H9 (cell line): Measurements from ENCODE around the gene CPT1A. TPM values are rescaled to one million over a fixed set of nuclear protein-coding genes. Genes with fewer than 3 reads are reported as not detected.

Source experiments
- DNase-seq: peaks from one replicate; pipeline ENCODE4 v3.0.0-alpha.2; 2017
- H2AFZ ChIP-seq: one replicate; pipeline ENCODE4 v1.6.1; 2013; ENCODE audit warnings: mild to moderate bottlenecking, low read length, control low read depth, moderate library complexity
- H2AK5ac ChIP-seq: 2 replicates; pipeline ENCODE4 v1.6.1; 2013; ENCODE audit warnings: low read length, control low read depth, mixed read lengths; ENCODE audit not compliant: insufficient read length
- H2BK120ac ChIP-seq: one replicate; pipeline ENCODE4 v1.6.1; 2013; ENCODE audit warnings: low read depth, mild to moderate bottlenecking, low read length, control low read depth, inconsistent platforms; ENCODE audit not compliant: poor library complexity, severe bottlenecking
- H2BK12ac ChIP-seq: 2 replicates; pipeline ENCODE4 v1.6.1; 2013; ENCODE audit warnings: low read length, control low read depth, mixed read lengths, low read depth; ENCODE audit not compliant: insufficient read length
- H2BK15ac ChIP-seq: 2 replicates; pipeline ENCODE4 v1.6.1; 2013; ENCODE audit warnings: low read depth, low read length, control low read depth
- H2BK20ac ChIP-seq: one replicate; pipeline ENCODE4 v1.6.1; 2013; ENCODE audit warnings: low read depth, mild to moderate bottlenecking, low read length, control low read depth, inconsistent platforms; ENCODE audit not compliant: poor library complexity, severe bottlenecking
- H2BK5ac ChIP-seq: 2 replicates; pipeline ENCODE4 v1.6.1; 2013; ENCODE audit warnings: low read length, control low read depth, mixed read lengths; ENCODE audit not compliant: insufficient read length
- H3K14ac ChIP-seq: 2 replicates; pipeline ENCODE4 v1.6.1; 2013; ENCODE audit warnings: low read length, control low read depth; ENCODE audit not compliant: insufficient read depth
- H3K18ac ChIP-seq: 2 replicates; pipeline ENCODE4 v1.6.1; 2013; ENCODE audit warnings: low read depth, mild to moderate bottlenecking, mixed read lengths, low read length, control low read depth; ENCODE audit not compliant: insufficient read length
- H3K23ac ChIP-seq: 2 replicates; pipeline ENCODE4 v1.6.1; 2013; ENCODE audit warnings: low read length, control low read depth, mixed read lengths, low read depth; ENCODE audit not compliant: insufficient read length
- H3K23me2 ChIP-seq: 2 replicates; pipeline ENCODE4 v1.6.1; 2013; ENCODE audit warnings: low read depth, mild to moderate bottlenecking, mixed read lengths, low read length, control low read depth; ENCODE audit not compliant: insufficient read length, poor library complexity, severe bottlenecking
- H3K27ac ChIP-seq: 2 replicates; pipeline ENCODE4 v1.5.1; 2013; ENCODE audit warnings: low read length, control low read depth, mixed read lengths, low read depth; ENCODE audit not compliant: insufficient read length
- H3K27me3 ChIP-seq: 2 replicates; pipeline ENCODE4 v1.6.1; 2013; ENCODE audit warnings: low read length, control low read depth, inconsistent platforms; ENCODE audit not compliant: insufficient read depth
- H3K4ac ChIP-seq: 2 replicates; pipeline ENCODE4 v1.6.1; 2013; ENCODE audit warnings: low read depth, mild to moderate bottlenecking, control low read depth, inconsistent platforms, low read length, moderate library complexity
- H3K4me1 ChIP-seq: 2 replicates; pipeline ENCODE4 v1.6.1; 2013; ENCODE audit warnings: low read length, control low read depth, inconsistent platforms; ENCODE audit not compliant: insufficient read depth
- H3K4me2 ChIP-seq: 2 replicates; pipeline ENCODE4 v1.6.1; 2013; ENCODE audit warnings: low read length, control low read depth, mixed read lengths; ENCODE audit not compliant: insufficient read length, insufficient read depth
- H3K56ac ChIP-seq: 2 replicates; pipeline ENCODE4 v1.6.1; 2013; ENCODE audit warnings: low read depth, mild to moderate bottlenecking, mixed read lengths, low read length, control low read depth; ENCODE audit not compliant: insufficient read length
- H3K79me1 ChIP-seq: 2 replicates; pipeline ENCODE4 v1.6.1; 2013; ENCODE audit warnings: low read depth, mild to moderate bottlenecking, moderate library complexity, low read length, control low read depth, inconsistent platforms; ENCODE audit not compliant: insufficient read depth, poor library complexity, severe bottlenecking
- H3K79me2 ChIP-seq: 2 replicates; pipeline ENCODE4 v1.6.1; 2013; ENCODE audit warnings: low read length, control low read depth, inconsistent platforms; ENCODE audit not compliant: insufficient read depth
- H3K9ac ChIP-seq: 2 replicates; pipeline ENCODE4 v1.6.1; 2013; ENCODE audit warnings: low read length, control low read depth, mixed read lengths; ENCODE audit not compliant: insufficient read length; ENCODE audit errors: extremely low read depth
- H3K9me3 ChIP-seq: one replicate; pipeline ENCODE4 v1.6.1; 2013; ENCODE audit warnings: low read depth, low read length, inconsistent platforms; ENCODE audit not compliant: control insufficient read depth
- H3T11ph ChIP-seq: one replicate; pipeline ENCODE4 v1.6.1; 2013; ENCODE audit warnings: mild to moderate bottlenecking, low read length, control low read depth, inconsistent platforms
- H4K20me1 ChIP-seq: one replicate; pipeline ENCODE4 v1.6.1; 2013; ENCODE audit not compliant: control insufficient read depth, insufficient read length, insufficient read depth
- H4K5ac ChIP-seq: 2 replicates; pipeline ENCODE4 v1.6.1; 2013; ENCODE audit warnings: low read depth, mild to moderate bottlenecking, mixed read lengths, low read length, control low read depth; ENCODE audit not compliant: insufficient read length
- H4K8ac ChIP-seq: replicated peaks from 2 replicates; pipeline ENCODE4 v1.6.1; 2013; ENCODE audit warnings: low read length, control low read depth, mixed read lengths, low read depth; ENCODE audit not compliant: insufficient read length
- H4K91ac ChIP-seq: 2 replicates; pipeline ENCODE4 v1.6.1; 2013; ENCODE audit warnings: low read depth, mild to moderate bottlenecking, moderate library complexity, mixed read lengths, low read length, control low read depth; ENCODE audit not compliant: insufficient read length
- H3K27ac Mint-ChIP-seq, 3 experiments: 2 replicates in 2 of 3; 3 replicates in 1 of 3; pipeline ENCODE4 v1.8.0; 2020 to 2021; ENCODE audit warnings: mixed read lengths in 3 of 3, mild to moderate bottlenecking in 1 of 3, moderate library complexity in 1 of 3
- H3K27me3 Mint-ChIP-seq: 2 replicates; pipeline ENCODE4 v1.8.0; 2021; ENCODE audit warnings: low read depth, mild to moderate bottlenecking, moderate library complexity, mixed read lengths
- H3K36me3 Mint-ChIP-seq, 3 experiments: 2 replicates in 2 of 3; 3 replicates in 1 of 3; pipeline ENCODE4 v1.8.0; 2020 to 2021; ENCODE audit warnings: low read depth in 3 of 3, mixed read lengths in 3 of 3; ENCODE audit not compliant: insufficient read depth in 1 of 3
- H3K4me1 Mint-ChIP-seq, 2 experiments: 2 replicates each; pipeline ENCODE4 v1.8.0; 2020; ENCODE audit warnings: mixed read lengths in 2 of 2
- H3K4me3 Mint-ChIP-seq, 2 experiments: 2 replicates in 1 of 2; 3 replicates in 1 of 2; pipeline ENCODE4 v1.8.0; 2020 to 2021; ENCODE audit warnings: mild to moderate bottlenecking in 2 of 2, mixed read lengths in 2 of 2, moderate library complexity in 1 of 2
- H3K9me3 Mint-ChIP-seq, 2 experiments: 2 replicates in 1 of 2; 3 replicates in 1 of 2; pipeline ENCODE4 v1.8.0; 2020; ENCODE audit warnings: mild to moderate bottlenecking in 2 of 2, mixed read lengths in 2 of 2, moderate library complexity in 1 of 2
- WGBS: extraction: QIAGEN DNeasy Blood & Tissue Kit; methylation state at CpG from one replicate; pipeline ENCODE4 v1.1.7; 2013; ENCODE audit warnings: missing lambda C conversion rate, low lambda C conversion rate, mixed read lengths; ENCODE audit not compliant: insufficient read length; ENCODE audit errors: extremely low coverage; 5-methylcytosine and 5-hydroxymethylcytosine counted together
- total RNA-seq: library from RNA; stranded (reverse); gene quantifications from 2 replicates; pipeline ENCODE4 v1.2.1, GENCODE V29; 2021
- TF ChIP-seq, protein P1 (sequence below): fragments of 200-600 bp; sonication (generic); conservative IDR thresholded peaks from 3 replicates; pipeline ENCODE4 v1.8.0; 2021; ENCODE audit warnings: antibody characterized with exemption, mild to moderate bottlenecking

The CPT1A gene
- total RNA-seq, 1 experiment from 2014 or later = 7.5 TPM

DNA sequence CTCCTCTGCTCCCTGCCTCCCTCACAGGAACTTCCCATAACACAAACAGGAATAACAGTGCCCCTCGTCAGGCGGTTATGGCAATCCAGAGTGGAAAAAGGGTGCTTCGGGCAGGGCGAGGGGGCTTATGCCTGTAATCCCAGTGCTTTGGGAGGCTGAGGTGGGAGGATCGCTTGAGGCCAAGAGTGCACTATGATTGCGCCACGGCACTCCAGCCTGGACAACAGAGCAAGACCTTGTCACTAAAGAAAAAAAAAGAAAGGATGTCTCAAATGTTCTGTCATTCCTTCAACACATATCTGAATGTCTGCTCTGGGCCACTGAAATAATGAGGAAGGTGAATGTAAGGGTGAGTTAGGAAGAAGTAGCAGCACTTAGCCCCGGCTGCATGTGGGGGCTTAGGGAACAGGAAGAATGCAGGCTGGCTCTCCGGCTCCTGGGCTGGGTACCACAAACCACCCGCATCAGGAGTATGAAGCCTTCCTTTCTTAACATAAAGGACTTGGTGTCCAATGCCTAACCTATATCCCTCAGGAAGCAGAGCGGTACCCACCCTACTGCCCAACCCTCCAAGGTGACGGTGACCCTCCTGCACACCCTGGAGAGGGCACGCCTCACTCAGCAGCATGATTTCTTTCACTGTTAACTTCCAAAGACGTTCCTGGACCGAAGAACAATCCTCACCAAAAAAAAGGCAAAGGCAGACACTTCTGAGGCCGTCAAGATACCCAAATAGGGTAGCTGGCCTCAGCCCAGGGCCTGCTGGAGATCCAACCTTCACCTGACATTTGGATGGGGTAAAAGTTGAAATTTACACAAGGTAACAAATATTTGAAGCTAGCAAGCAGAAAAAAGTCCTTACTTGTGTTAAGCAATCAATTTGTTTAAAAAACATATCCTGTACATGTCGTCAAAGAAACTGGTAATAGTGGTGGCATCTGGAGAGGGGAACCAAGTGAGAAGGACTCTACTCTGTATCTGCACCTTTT is 3.8 kb downstream of the CPT1A start:
- no peak overlapping the region for H3K27ac ChIP-seq
- H2BK120ac ChIP-seq = no peak overlapping the region
- H3K9ac ChIP-seq = no peak overlapping the region
- H2BK20ac ChIP-seq = no peak overlapping the region
- no peak overlapping the region for H3K23ac ChIP-seq
- H3K79me2 ChIP-seq = no peaks in the 10 kb centered on the region
- H4K5ac ChIP-seq = no peak overlapping the region
- H3T11ph ChIP-seq = no peak overlapping the region
- no peak overlapping the region for H2BK5ac ChIP-seq
- Mint-ChIP-seq H3K4me3 (no peak overlapping the region), H3K27me3 (peaks cover 56% of the 10 kb centered on the region), H3K4me1 (peaks cover 16 to 17% of the 10 kb centered on the region in 2 experiments), H3K9me3 (peaks cover 0 to 5% of the 10 kb centered on the region in 2 experiments; a peak in 3 of 5 replicates), H3K36me3 (no peaks in the 10 kb centered on the region), H3K27ac (no peak overlapping the region)
- no peak overlapping the region for H3K4me2 ChIP-seq
- H4K91ac ChIP-seq = no peak overlapping the region
- no peak overlapping the region for H3K4ac ChIP-seq
- H3K27me3 ChIP-seq = peaks cover 11% of the 10 kb centered on the region
- peaks cover 4% of the 10 kb centered on the region for H4K20me1 ChIP-seq
- H3K4me1 ChIP-seq = no peaks in the 10 kb centered on the region
- H3K56ac ChIP-seq = no peak overlapping the region
- no peak overlapping the region for H3K18ac ChIP-seq
- H2AFZ ChIP-seq = no peak overlapping the region
- WGBS = no CpG with 5 or more reads among the region's 17 CpGs
- DNase-seq = no peak
- no peak overlapping the region for H2AK5ac ChIP-seq
- no peak overlapping the region for H2BK15ac ChIP-seq
- peaks cover 14% of the 10 kb centered on the region for H3K23me2 ChIP-seq
- no peak overlapping the region for H3K14ac ChIP-seq
- H4K8ac ChIP-seq = no peak overlapping the region
- TF ChIP-seq, protein P1, sequence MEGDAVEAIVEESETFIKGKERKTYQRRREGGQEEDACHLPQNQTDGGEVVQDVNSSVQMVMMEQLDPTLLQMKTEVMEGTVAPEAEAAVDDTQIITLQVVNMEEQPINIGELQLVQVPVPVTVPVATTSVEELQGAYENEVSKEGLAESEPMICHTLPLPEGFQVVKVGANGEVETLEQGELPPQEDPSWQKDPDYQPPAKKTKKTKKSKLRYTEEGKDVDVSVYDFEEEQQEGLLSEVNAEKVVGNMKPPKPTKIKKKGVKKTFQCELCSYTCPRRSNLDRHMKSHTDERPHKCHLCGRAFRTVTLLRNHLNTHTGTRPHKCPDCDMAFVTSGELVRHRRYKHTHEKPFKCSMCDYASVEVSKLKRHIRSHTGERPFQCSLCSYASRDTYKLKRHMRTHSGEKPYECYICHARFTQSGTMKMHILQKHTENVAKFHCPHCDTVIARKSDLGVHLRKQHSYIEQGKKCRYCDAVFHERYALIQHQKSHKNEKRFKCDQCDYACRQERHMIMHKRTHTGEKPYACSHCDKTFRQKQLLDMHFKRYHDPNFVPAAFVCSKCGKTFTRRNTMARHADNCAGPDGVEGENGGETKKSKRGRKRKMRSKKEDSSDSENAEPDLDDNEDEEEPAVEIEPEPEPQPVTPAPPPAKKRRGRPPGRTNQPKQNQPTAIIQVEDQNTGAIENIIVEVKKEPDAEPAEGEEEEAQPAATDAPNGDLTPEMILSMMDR = no peak
- no peaks in the 10 kb centered on the region for H3K9me3 ChIP-seq
- no peak overlapping the region for H2BK12ac ChIP-seq
- no peaks in the 10 kb centered on the region for H3K79me1 ChIP-seq
